Hindlimb muscle (tissue), 1 donor: ENCODE results near the gene ALMS1. TPM values are rescaled to one million over a fixed set of nuclear protein-coding genes. Genes with fewer than 3 reads are reported as not detected.
"Not testable (repeated sequence)": the region's sequence is repeated elsewhere in the genome, so short reads cannot be mapped to it uniquely, and the experiment has no call there.

ENCODE experiments used
- DNase-seq: peaks from one replicate; pipeline ENCODE4 v3.0.0-alpha.2; 2013
- polyA plus RNA-seq: library from polyadenylated mRNA; unstranded; fragments of 120-200 nt; gene quantifications from one replicate; pipeline ENCODE4 v1.2.1, GENCODE V29; 2013; ENCODE audit not compliant: insufficient read length

ALMS1 gene
- polyA plus RNA-seq, 1 donor = 16.6 TPM

DNA sequence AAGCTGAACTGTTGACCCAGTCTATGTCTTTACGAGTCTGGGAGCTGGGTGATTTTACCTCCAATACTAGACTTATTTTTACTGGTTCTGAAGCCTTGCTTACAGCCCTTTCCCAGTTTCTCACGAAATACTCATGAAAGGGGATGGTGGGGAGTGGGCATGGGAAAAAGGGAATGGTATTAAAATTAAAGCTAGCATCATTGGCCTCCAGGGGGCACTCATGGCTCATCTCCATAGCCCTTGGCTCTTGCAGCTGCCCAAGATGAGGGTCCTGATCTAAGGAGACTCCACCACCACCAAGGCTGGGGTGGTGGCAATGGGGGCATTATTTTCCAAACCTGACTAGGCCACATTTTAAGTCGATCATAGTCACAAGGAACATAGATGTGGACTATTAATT, 234.3 kb downstream of the ALMS1 start:
- DNase-seq = not testable (repeated sequence)

DNA sequence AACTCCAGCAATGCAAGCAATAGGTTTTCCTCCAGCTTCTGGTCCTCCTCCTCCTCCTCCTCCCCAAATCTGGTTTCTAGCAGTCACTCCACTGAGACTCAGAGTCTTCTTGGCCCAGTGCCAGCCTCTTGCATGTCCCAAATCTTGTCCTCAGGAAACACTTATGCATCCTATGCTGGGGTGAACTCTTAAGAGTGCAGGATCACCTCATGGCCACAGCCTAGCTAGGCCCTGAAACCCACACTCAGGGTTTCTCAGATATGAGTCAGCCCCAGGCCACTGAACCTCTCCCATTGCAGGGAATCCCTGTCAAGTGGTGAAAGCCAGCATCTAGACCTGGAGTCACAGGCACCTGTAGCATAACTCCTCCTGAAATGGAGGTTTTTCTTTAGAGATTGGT, 238.4 kb downstream of the ALMS1 start:
- DNase-seq = not testable (repeated sequence)

DNA sequence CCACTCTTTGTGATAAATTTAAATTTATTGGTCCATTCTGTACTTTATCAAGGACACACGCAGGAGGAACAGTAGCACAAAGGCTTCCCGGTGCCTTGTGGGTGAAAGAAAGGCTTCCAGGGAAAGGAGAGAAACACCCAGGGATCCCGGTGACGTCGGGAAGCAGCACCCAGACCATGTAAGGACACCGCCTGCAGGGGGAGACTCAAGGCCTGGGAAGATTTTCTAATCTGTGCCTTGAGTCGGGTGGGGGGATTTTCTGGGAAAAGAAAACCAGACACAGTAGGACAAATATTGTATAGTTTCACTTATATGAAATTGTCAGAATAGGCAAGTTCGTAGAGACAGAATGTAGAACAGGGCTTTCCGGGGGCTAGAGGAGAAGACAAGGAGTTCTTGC, 239.0 kb downstream of the ALMS1 start:
- not testable (repeated sequence) for DNase-seq

DNA sequence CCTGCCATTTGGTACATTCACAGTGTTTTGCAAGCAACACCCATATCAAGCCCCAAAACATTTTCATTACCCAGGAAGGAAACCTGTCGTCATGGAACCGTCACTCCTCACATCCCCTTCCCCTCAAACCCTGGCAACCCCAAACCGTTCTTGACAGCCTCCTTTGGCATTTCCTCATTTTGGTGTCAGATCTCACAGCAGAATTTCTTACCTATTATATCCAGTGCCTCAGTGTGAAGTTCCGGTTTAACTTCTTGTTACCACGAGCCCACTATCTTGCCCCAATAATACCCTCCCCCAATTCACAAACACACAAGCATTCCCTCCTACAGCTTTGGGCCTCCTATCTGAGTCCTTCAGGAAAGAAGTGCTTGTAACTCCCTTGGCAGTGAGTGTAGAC, 240.6 kb downstream of the ALMS1 start:
- DNase-seq = not testable (repeated sequence)

DNA sequence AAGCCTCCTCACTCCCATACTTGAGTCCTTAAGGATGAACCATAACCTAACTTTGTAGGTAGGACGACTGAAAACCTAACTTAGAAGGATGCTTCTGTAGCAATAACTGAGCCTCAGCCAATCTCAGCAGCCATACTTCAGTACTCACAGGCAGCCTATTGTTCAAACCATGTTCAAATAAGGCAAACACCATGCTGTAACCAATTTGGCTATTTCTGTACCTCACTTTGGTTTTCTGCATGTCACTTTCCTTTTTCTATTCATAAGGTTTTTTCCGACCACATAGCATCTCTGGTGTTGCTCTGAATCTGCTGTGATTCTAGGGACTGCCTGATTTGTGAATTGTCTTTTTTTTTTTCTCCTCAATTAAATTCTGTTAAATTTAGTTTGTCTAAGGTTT, 242.9 kb downstream of the ALMS1 start:
- not testable (repeated sequence) for DNase-seq

DNA sequence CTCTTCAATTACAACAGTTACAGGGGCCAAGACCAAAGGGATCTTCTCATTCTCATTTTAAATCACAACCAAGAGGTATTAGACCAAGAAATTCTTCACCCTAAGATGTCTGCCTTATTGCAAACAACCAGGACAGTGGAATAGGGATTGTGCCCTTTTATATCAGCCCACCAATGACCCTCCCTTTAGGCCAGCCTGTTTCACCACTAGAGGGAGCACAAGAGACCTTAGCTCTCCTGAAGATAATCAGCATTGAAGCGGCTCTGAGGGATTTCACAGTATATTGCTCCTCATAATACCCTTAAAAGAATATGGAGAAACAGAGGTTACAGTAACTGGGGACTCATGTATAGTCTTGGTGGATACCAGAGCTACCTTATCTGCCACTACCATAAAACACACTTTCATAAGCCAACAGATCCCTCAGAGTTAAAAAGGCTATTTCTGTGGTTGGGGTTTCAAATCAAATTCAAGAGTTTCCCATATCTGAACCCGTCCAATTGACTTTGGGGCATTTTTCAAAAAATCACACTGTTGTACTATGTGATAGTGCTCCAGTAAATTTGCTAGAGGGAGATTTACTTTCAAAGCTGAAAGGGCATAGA, 245.1 kb downstream of the ALMS1 start:
- not testable (repeated sequence) for DNase-seq

- DNase-seq = not testable (repeated sequence)
Measured at GRCh38 chr2:73636977-73637376, 251.3 kb downstream of the ALMS1 start.

DNA sequence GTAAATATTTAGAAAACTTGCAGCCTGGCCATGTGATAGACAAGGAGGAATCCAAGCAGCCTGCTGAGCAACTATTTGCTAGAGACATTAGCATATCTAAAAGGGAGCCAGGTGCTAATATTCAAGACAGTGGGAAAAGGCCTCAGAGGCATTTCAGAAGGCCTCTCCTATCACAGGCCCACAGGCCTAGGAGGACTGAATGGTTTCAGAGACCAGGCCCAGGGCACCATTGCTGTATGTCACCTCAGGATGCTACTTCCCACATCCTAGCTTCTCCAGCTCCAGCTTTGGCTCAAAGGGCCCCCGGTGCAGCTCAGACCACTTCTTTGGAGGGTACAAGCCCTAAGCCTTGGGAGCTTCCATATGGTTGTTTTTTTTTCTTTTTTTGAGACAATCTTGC, 252.8 kb downstream of the ALMS1 start:
- no peak for DNase-seq

- DNase-seq = peak; percentile 7
Measured at GRCh38 chr2:73640511-73640911, 254.9 kb downstream of the ALMS1 start.

DNA sequence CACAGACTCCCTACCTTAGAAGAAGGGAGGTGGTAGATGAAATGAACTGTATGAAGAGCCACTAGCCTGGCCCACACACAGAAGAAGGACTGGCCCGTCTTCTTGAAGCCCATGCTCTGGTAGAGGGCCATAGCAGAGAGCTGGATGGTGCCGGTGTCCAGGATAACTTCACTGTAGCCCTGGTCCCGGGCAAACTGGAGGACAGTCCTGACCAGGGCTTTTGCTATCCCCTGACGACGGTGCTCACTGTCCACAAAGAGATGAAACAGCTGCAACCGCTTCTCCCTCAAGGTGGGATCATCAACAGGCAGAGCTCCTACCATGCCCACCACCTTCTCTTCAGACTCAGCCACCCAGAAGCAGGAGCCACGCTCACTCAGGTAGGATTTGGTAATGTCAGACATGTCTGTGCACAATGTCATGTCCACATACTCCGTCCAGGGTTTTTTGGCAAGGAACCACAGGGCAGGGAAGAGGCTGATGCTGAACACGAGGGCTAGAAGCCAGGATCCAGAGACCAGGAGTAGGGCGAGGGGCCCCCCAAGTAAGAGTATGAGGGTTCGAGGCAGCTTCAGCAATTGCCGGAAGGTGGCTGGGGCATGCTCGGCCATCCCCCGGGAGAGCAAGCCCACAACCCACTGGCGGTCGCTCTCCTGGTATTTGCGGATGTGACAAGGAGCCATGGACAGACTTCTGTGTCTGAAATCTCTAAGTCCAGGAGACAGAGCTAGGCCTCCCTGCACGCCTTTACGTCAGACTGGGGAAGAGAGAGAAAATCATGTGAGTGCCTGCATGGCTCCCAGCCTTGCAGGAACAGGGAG, 255.5 kb downstream of the ALMS1 start:
- no peak for DNase-seq

DNA sequence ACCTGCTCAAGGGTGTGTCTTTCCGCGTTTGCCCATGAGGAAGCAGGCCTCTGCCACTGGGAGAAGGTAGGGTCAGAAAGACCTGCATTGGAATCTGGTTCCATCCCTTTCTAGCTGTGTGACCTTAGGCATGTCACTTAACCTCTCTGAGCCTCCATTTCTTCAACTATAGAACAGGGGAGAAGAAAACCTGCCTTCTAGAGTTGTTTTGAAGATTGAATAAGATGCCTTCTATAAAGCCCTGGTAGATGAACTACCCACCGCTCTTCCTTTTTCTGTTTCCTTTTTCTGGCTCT, 256.1 kb downstream of the ALMS1 start:
- DNase-seq = no peak

DNA sequence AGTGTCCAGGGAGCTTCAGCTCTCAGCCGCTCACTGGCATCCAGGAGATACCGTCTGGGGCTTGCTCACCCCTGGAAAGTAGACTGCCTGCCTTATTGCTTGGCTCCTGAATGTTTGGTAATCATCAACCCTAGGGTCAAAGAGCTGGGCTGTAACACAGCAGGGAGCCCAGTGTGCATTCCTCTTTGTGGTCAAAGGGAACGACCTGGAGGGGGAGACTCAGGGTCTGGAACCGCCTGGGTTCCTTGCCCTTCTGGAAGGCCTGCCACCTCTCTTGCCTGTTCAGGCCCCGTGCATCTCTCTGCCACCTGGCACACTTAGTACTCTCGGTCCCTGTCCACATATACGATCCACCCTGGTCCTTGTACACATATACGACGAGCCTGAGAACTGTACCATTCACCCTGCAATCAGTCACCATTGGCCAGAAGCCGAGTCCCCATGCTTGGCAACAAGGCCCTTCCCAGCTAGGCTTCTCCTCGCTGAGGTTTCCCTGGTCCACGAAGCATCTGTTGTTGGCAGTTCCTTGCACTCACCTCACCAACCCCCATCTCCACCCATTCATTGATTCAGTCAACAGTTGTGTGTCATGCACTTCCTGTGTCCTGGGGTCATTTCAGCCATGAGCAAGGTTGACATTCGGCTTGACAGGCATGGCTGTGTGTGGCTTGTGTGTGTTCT, 256.8 kb downstream of the ALMS1 start, which contains the start of gene NAT8:
Gene NAT8, minus strand, starts transcription at position 85 of the 681 bp plus-strand sequence. CDS start 794 bp downstream, outside the sequence.
- DNase-seq = no peak

DNA sequence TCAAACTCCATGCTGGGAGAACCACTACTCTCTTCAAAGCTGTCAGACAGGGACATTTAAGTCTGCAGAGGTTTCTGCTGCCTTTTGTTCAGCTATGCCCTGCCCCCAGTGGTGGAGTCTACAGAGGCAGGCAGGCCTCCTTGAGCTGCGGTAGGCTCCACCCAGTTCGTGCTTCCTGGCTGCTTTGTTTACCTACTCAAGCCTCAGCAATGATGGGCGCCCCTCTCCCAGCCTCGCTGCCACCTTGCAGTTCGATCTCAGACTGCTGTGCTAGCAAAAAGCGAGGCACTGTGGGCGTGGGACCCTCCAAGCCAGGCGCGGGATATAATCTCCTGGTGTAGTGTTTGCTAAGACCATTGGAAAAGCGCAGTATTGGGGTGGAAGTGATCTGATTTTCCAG, 262.1 kb downstream of the ALMS1 start:
- not testable (repeated sequence) for DNase-seq

DNA sequence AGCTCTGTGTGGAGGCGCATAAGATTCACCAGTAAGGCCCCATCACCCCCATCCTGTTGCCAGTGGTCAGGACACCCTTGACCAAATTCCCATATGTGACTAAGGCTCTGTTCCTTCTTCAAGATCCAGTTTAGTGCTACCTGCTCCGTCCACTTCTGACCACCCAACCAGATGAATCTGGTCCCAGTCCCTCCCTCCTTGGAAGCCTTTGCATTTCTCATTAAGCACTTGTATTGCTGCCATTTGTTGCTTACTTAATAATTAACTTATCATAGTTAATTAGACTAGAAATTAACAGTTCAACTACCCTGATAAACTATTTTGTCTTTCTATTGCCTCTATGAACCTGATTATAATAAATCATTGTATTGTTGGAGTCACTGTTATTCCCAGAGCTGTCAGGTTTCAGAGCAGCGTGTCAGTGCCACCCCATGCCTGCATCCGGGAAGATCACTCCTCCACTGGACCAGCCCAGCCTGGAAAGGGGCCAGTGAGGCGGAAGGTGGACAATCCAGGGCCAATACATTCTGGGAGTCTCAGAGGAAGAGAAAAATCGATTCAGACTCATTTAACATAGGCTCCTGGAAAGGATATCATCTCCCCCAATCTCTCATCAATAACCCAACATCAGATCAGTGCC, 266.1 kb downstream of the ALMS1 start:
- DNase-seq = no peak

DNA sequence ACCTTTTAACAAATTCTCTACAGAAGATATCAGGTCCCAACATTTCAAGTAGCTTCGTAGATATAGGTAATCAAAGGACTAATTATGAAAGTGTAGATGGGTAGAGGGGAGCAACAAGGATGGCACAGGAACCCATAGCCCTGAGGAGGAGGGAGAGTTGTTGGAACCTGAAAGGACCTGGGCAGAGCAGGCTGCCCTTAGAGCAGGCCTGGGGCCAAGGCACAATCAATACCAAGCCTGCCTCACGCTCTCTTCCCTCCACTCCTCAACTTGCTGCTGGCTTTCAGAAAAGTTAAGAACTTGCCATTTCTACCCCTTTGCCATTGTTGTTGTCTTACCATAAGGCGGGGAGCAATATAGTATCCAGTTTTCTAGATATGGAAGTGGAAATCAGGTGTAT, 266.7 kb downstream of the ALMS1 start:
- no peak for DNase-seq

DNA sequence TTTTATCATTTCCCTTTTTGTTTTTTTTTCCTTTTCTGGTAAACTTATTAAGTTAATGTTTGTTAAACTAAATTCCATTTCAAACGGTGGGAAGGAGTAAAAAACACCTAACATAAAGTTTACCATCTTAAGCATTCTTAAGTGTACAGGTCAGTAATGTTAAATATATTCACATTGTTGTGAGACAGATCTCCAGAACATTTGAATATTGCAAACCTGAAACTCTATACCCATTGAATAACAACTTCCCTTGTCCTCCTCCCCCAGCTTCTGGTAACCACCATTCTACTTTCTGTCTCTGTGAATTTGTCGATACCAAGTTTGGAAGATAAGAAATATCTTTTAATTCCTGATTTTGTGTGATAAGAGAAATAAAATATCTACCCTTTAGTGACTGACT, 268.5 kb downstream of the ALMS1 start:
- no peak for DNase-seq

Other genes with a start within 250 kb of the ALMS1 start
- gene NOTO, start 183.3 kb upstream of the ALMS1 start, polyA plus RNA-seq = not detected
- 35.2 TPM for gene SMYD5, start 171.6 kb upstream of the ALMS1 start, polyA plus RNA-seq
- gene PRADC1, start 152.6 kb upstream of the ALMS1 start, polyA plus RNA-seq = 33.0 TPM
- gene CCT7, start 151.5 kb upstream of the ALMS1 start, polyA plus RNA-seq = 174 TPM
- 0.23 TPM for gene FBXO41, start 101.4 kb upstream of the ALMS1 start, polyA plus RNA-seq
- not detected for gene EGR4, start 92.3 kb upstream of the ALMS1 start, polyA plus RNA-seq